Endothelial cell of umbilical vein (primary cell): ENCODE data around the gene GRID2. TPM values are rescaled to one million over a fixed set of nuclear protein-coding genes. Genes with fewer than 3 reads are reported as not detected.

ENCODE experiments used
- BruUV-seq: library from RNA; stranded (reverse); fragments of 400-500 nt; replicated peaks from 2 replicates; lab custom pipeline; 2021; lab: Mats Ljungman, UMichigan
- CTCF ChIA-PET: fragments of 300-600, 350-600 bp; sonication (Branson Sonifier 250); formaldehyde crosslinking; loops from one replicate; lab custom pipeline; 2021; ENCODE audit warnings: antibody characterized with exemption, inconsistent platforms; lab: Charles Lee
- POLR2A ChIA-PET: fragments of 300-600, 350-600 bp; sonication (Branson Sonifier 250); formaldehyde crosslinking; loops from one replicate; lab custom pipeline; 2021; ENCODE audit warnings: antibody characterized with exemption, inconsistent platforms; lab: Charles Lee
- DNase-seq: peaks from one replicate; pipeline ENCODE4 v3.0.0-alpha.2; 2011; ENCODE audit warnings: low read depth, low spot score
- FAIRE-seq: peaks from 2 replicates; lab custom pipeline; 2011; peaks lifted over from hg19 to GRCh38; lab: Jason Lieb, UNC
- H2AFZ ChIP-seq: 2 replicates; pipeline ENCODE4 v1.6.0; 2012; ENCODE audit warnings: low read depth, low read length, control low read depth, inconsistent platforms
- H3K27ac ChIP-seq: 2 replicates; pipeline ENCODE4 v1.5.1; 2011; ENCODE audit warnings: low read depth, mild to moderate bottlenecking, control low read depth, low read length, moderate library complexity; ENCODE audit not compliant: insufficient read depth
- H3K27me3 ChIP-seq, 2 experiments: 2 replicates each; pipeline versions ENCODE4 v1.6.0 to v1.6.1; 2011; ENCODE audit warnings: low read length in 2 of 2, mixed read lengths in 1 of 2; ENCODE audit not compliant: control insufficient read depth in 2 of 2, insufficient read depth in 2 of 2
- H3K36me3 ChIP-seq, 2 experiments: 2 replicates in 1 of 2; 3 replicates in 1 of 2; pipeline ENCODE4 v1.5.1; 2011; ENCODE audit warnings: low read length in 2 of 2, mild to moderate bottlenecking in 1 of 2, moderate library complexity in 1 of 2; ENCODE audit not compliant: control insufficient read depth in 2 of 2, insufficient read depth in 2 of 2; ENCODE audit errors: extremely low read depth in 1 of 2
- H3K4me1 ChIP-seq: 3 replicates; pipeline ENCODE4 v1.5.1; 2011; ENCODE audit warnings: mild to moderate bottlenecking, low read length; ENCODE audit not compliant: control insufficient read depth, insufficient read depth; ENCODE audit errors: extremely low read depth
- H3K4me2 ChIP-seq: 2 replicates; pipeline ENCODE4 v1.6.1; 2011; ENCODE audit warnings: low read length, control low read depth, mixed read lengths; ENCODE audit not compliant: insufficient read depth
- H3K4me3 ChIP-seq, 3 experiments: fragments of 200-600 bp in 1 of 3; sonication (generic), shearing (Covaris generic) in 1 of 3; replicated peaks in 1 of 3; 2 replicates each; pipeline ENCODE4 v1.5.1; 2011 to 2016; ENCODE audit warnings: control low read depth in 3 of 3, low read length in 3 of 3, mild to moderate bottlenecking in 2 of 3, inconsistent platforms in 1 of 3, low read depth in 1 of 3, moderate library complexity in 1 of 3; ENCODE audit not compliant: insufficient read depth in 1 of 3
- H3K79me2 ChIP-seq: 2 replicates; pipeline ENCODE4 v1.6.0; 2012; ENCODE audit warnings: low read length, inconsistent platforms; ENCODE audit not compliant: control insufficient read depth, insufficient read depth
- H3K9ac ChIP-seq: replicated peaks from 2 replicates; pipeline ENCODE3; 2011; ENCODE audit warnings: low read length, control low read depth; ENCODE audit not compliant: insufficient read depth; ENCODE audit errors: extremely low read depth
- H3K9me1 ChIP-seq: replicated peaks from 3 replicates; pipeline ENCODE4 v1.6.0; 2011; ENCODE audit warnings: mild to moderate bottlenecking, low read length; ENCODE audit not compliant: control insufficient read depth, insufficient read depth; ENCODE audit errors: extremely low read depth
- H3K9me3 ChIP-seq: replicated peaks from 2 replicates; pipeline ENCODE4 v1.5.1; 2012; ENCODE audit warnings: low read length, inconsistent platforms; ENCODE audit not compliant: control insufficient read depth, insufficient read depth
- H4K20me1 ChIP-seq: replicated peaks from 2 replicates; pipeline ENCODE3; 2011; ENCODE audit warnings: mild to moderate bottlenecking, low read length; ENCODE audit not compliant: control insufficient read depth, insufficient read depth; ENCODE audit errors: extremely low read depth
- CTCF ChIP-seq, 2 donors: IDR thresholded peaks; 1 replicate in 1 of 2; 2 replicates in 1 of 2; pipeline ENCODE4 v1.5.1; 2011; ENCODE audit warnings: low read length in 2 of 2, mild to moderate bottlenecking in 2 of 2, moderate library complexity in 2 of 2, control low read depth in 1 of 2, inconsistent platforms in 1 of 2, low read depth in 1 of 2; ENCODE audit not compliant: insufficient read depth in 1 of 2; ENCODE audit errors: extremely low read depth in 1 of 2
- EZH2 ChIP-seq: IDR thresholded peaks from 2 replicates; pipeline ENCODE4 v1.6.1; 2012; ENCODE audit warnings: borderline replicate concordance, low read depth, mild to moderate bottlenecking, moderate library complexity, low read length, inconsistent platforms; ENCODE audit not compliant: severe bottlenecking
- FOS ChIP-seq: IDR thresholded peaks from 2 replicates; pipeline ENCODE4 v1.6.1; 2011; ENCODE audit warnings: mild to moderate bottlenecking, low read length, moderate library complexity, borderline replicate concordance; ENCODE audit not compliant: insufficient read depth
- GATA2 ChIP-seq: IDR thresholded peaks from 2 replicates; pipeline ENCODE4 v1.7.0; 2011; ENCODE audit warnings: low read depth, mild to moderate bottlenecking, moderate library complexity, mixed read lengths, low read length; ENCODE audit not compliant: insufficient read length, insufficient read depth
- JUN ChIP-seq: IDR thresholded peaks from 2 replicates; pipeline ENCODE4 v1.6.1; 2011; ENCODE audit warnings: borderline replicate concordance, low read depth; ENCODE audit not compliant: insufficient read length, insufficient read depth
- MAX ChIP-seq: IDR thresholded peaks from 2 replicates; pipeline ENCODE4 v1.6.1; 2011; ENCODE audit not compliant: insufficient read depth, insufficient read length
- MYC ChIP-seq: IDR thresholded peaks from one replicate; pipeline ENCODE4 v1.6.1; 2011; ENCODE audit warnings: mild to moderate bottlenecking, low read depth, low read length
- POLR2A ChIP-seq: IDR thresholded peaks from 2 replicates; pipeline ENCODE4 v1.6.1; 2012; ENCODE audit warnings: low read depth, mild to moderate bottlenecking, control low read depth, low read length
- POLR2AphosphoS5 ChIP-seq: IDR thresholded peaks from 2 replicates; pipeline ENCODE4 v1.6.1; 2012; ENCODE audit warnings: low read depth, mild to moderate bottlenecking, control low read depth, low read length, moderate library complexity; ENCODE audit not compliant: insufficient read depth
- dilution Hi-C: fragments of 300-500 bp; cut with MboI; formaldehyde crosslinking; loops from one replicate; pipeline ENCODE4 v1.15.0; 2019; ENCODE audit warnings: low sequenced_read_pairs; ENCODE audit not compliant: extremely low pct_ligation_motif_present
- intact Hi-C: fragments of 100-400 bp; cut with micrococcal nuclease; formaldehyde crosslinking; loops from one replicate; pipeline ENCODE4 v1.10.0; 2022
- polyA plus RNA-seq, 4 experiments: library from polyadenylated mRNA; depleted of rRNA in 3 of 4; stranded (reverse) in 3 of 4; unstranded in 1 of 4; fragments of >200 nt; gene quantifications; 2 replicates each; pipeline versions ENCODE4 v1.2.1 to v1.2.3, GENCODE V29; 2011 to 2012; ENCODE audit warnings: missing spikeins in 1 of 4
- total RNA-seq: library from RNA; stranded (reverse); gene quantifications from 2 replicates; pipeline ENCODE4 v1.2.3, GENCODE V29; 2021

GRID2 gene
- total and polyA plus RNA-seq, 2 donors (not counting 3 experiments of a cell fraction or from before 2014, with no cell fraction given), result not detected

GRCh38 chr4:93348896-93349295 is 1045.1 kb downstream of the GRID2 start:
- Histone ChIP-seq H2AFZ (no peak overlapping the region), H3K9ac (no peak overlapping the region), H3K79me2 (no peaks in the 10 kb centered on the region), H3K9me3 (no peaks in the 10 kb centered on the region), H3K27ac (no peak overlapping the region), H3K4me2 (no peak overlapping the region), H3K4me3 (no peak overlapping the region), H3K4me1 (no peaks in the 10 kb centered on the region), H3K9me1 (no peaks in the 10 kb centered on the region), H4K20me1 (no peaks in the 10 kb centered on the region), H3K36me3 (no peaks in the 10 kb centered on the region), H3K27me3 (no peaks in the 10 kb centered on the region)
- POLR2A ChIA-PET, result no interaction called here
- CTCF ChIA-PET, result no interaction called here
- no peak for DNase-seq
- no TSS peak for BruUV-seq
- intact Hi-C loops (no loop called here), dilution Hi-C loops (no loop called here)
- no peak for TF ChIP-seq GATA2
- TF ChIP-seq POLR2AphosphoS5, result no peak
- no peak for TF ChIP-seq FOS
- no peak for TF ChIP-seq JUN
- TF ChIP-seq MAX, result no peak
- no peak for TF ChIP-seq POLR2A
- no peak for FAIRE-seq

GRCh38 chr4:93351846-93352245 is 1048.1 kb downstream of the GRID2 start:
- no peak overlapping the region for H3K27ac ChIP-seq
- H3K9me1 ChIP-seq, result no peaks in the 10 kb centered on the region
- H3K79me2 ChIP-seq, result no peaks in the 10 kb centered on the region
- no peak overlapping the region for H3K4me3 ChIP-seq
- no TSS peak for BruUV-seq
- ChIA-PET POLR2A (no interaction called here), CTCF (no interaction called here)
- no peak for DNase-seq
- no peaks in the 10 kb centered on the region for H3K9me3 ChIP-seq
- TF ChIP-seq EZH2 (no peak), POLR2AphosphoS5 (no peak), FOS (no peak), JUN (no peak), POLR2A (no peak), GATA2 (no peak), MYC (no peak), CTCF (IDR thresholded peaks at IDR 0.05; ENCODE audit: extremely low read depth in 1 of 2, insufficient read depth in 1 of 2, low read depth in 1 of 2, low read length in 2 of 2) (no peak), MAX (no peak)
- intact Hi-C loops (no loop called here), dilution Hi-C loops (no loop called here)
- H3K27me3 ChIP-seq, result no peaks in the 10 kb centered on the region
- no peak overlapping the region for H3K4me2 ChIP-seq
- no peaks in the 10 kb centered on the region for H4K20me1 ChIP-seq
- no peak overlapping the region for H3K9ac ChIP-seq
- H3K4me1 ChIP-seq, result no peaks in the 10 kb centered on the region
- H2AFZ ChIP-seq, result no peak overlapping the region
- no peak for FAIRE-seq
- no peaks in the 10 kb centered on the region for H3K36me3 ChIP-seq
